IPS-20b (cell line): ENCODE results near the gene FAM111A.

Experiments used
- H3K27ac ChIP-seq: one replicate; pipeline ENCODE4 v1.5.1; 2013; ENCODE audit warnings: low read length
- H3K27me3 ChIP-seq: 2 replicates; pipeline ENCODE4 v1.6.1; 2013; ENCODE audit warnings: mild to moderate bottlenecking, low read length, inconsistent platforms; ENCODE audit not compliant: insufficient read depth
- H3K36me3 ChIP-seq: 2 replicates; pipeline ENCODE4 v1.6.1; 2013; ENCODE audit warnings: low read depth, mild to moderate bottlenecking, inconsistent platforms, low read length, moderate library complexity; ENCODE audit not compliant: insufficient read depth
- H3K4me1 ChIP-seq: 2 replicates; pipeline ENCODE4 v1.6.1; 2013; ENCODE audit warnings: mild to moderate bottlenecking, control low read depth, inconsistent platforms, low read length, moderate library complexity; ENCODE audit not compliant: insufficient read depth
- H3K4me3 ChIP-seq: 2 replicates; pipeline ENCODE4 v1.5.1; 2013; ENCODE audit warnings: mild to moderate bottlenecking, low read length, inconsistent platforms
- H3K9ac ChIP-seq: 2 replicates; pipeline ENCODE4 v1.6.1; 2013; ENCODE audit warnings: low read depth, mild to moderate bottlenecking, inconsistent platforms, low read length, moderate library complexity
- H3K9me3 ChIP-seq: 2 replicates; pipeline ENCODE4 v1.6.1; 2013; ENCODE audit warnings: mild to moderate bottlenecking, low read depth, low read length, inconsistent platforms; ENCODE audit not compliant: insufficient read depth

The FAM111A gene

DNA sequence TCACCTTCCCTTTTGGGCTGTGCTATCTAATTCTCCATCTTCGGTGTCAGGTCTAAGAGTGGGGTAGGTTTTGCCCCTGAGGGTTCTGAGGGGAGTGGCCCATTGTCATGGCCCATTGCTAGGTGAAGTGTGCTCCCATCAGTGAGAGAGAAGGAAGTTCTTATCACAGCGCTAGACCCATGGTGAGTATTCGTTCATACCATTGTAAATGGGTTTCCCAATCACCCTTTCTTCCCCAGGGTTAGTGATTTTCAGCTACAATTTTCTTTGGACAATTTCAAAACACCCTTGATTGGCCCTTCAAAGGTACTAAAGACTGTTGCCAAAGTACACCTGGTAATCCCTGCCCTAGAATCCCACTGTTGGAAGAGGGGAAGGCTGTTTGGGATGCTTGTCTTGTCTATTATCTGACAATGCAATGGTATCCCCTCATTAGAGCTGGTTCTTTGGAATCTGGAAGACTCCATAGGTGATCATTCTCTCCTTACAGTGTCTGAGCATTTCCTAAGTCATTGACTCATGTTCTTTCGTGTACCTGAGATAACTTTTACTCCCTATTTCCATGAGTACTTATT lies 49.9 kb downstream of the FAM111A start:
- peaks cover 100% of the 10 kb centered on the region for H3K36me3 ChIP-seq

DNA sequence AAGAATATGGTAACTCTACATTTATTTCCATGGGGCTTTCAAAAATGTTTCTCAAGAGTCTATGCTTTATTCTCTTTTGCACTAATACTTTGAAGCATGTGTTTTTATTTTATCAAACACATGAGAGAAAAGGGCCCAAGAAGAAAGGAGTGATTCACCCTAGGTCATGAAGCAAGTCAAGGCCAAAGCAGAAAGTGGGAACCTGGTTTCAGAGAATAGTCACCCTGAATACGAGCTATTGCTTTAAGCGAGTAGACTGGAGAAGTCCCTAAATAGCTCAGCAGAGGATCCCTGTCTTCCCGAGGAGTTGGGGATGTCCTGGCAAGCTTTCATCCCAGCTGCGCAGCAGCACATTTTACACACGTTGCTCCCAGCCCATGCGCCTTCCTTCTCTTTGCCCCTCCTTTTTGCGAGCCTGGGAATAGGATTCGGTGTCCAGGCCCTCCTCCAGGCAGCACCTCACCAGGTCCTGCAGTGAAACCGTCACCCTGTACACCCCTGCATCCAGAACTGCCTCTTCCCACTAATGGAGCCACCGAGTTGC lies 51.0 kb downstream of the FAM111A start:
- Histone ChIP-seq H3K4me3 (no peak overlapping the region), H3K27ac (no peak overlapping the region), H3K4me1 (no peaks in the 10 kb centered on the region), H3K27me3 (no peaks in the 10 kb centered on the region), H3K9ac (no peak overlapping the region), H3K9me3 (peaks cover 9% of the 10 kb centered on the region; the same call in 1 of the 2 replicates), H3K36me3 (peaks cover 99% of the 10 kb centered on the region)

More for the DNA sequence above, 49.9 kb downstream of the FAM111A start:
- Histone ChIP-seq H3K27me3 (no peaks in the 10 kb centered on the region), H3K9ac (no peak overlapping the region), H3K4me1 (no peaks in the 10 kb centered on the region), H3K27ac (no peak overlapping the region), H3K9me3 (peaks cover 9% of the 10 kb centered on the region; the same call in 1 of the 2 replicates), H3K4me3 (no peak overlapping the region)

DNA sequence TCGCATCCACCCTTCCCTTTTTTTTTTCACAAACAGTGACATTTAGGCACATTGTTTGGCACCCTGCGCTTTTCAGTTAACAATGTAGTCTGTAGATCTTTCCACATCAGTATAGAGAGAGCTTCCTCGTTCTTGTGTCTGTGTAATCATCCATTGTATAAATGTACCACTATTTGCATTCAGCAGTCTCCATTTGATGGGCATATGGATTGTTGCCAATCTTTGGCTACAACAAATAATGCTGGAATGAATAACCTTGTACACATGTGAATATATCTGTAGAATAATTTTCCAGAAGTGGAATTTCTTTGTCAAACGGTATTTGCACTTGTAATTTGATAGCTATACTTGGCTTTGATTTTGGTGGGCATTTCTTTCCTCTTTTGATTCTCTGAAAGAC lies 52.9 kb downstream of the FAM111A start:
- Histone ChIP-seq H3K4me3 (no peak overlapping the region), H3K9ac (no peak overlapping the region), H3K27ac (no peak overlapping the region), H3K36me3 (peaks cover 98% of the 10 kb centered on the region), H3K9me3 (peaks cover 9% of the 10 kb centered on the region; the same call in 1 of the 2 replicates), H3K27me3 (no peaks in the 10 kb centered on the region), H3K4me1 (no peaks in the 10 kb centered on the region)

DNA sequence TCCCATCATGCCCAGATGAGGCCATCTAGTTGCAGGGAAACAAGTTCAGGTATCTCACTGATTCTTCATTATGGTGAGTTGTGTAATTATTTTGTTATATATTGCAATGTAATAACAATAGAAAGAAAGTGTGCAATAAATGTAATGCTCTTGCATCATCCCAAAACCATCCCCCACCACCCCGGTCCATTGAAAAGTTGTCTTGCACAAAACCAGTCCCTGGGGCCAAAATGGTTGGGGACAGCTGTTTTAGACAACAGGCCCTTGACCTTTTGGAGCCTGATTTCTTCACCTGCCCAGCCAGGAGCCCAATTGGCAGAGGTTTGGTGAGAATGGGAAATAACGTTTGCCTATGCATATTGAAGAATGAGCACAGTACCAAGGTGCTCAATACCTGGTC lies 54.1 kb downstream of the FAM111A start:
- Histone ChIP-seq H3K9ac (no peak overlapping the region), H3K9me3 (peaks cover 9% of the 10 kb centered on the region; the same call in 1 of the 2 replicates), H3K27me3 (no peaks in the 10 kb centered on the region), H3K4me1 (no peaks in the 10 kb centered on the region), H3K36me3 (peaks cover 97% of the 10 kb centered on the region), H3K27ac (no peak overlapping the region), H3K4me3 (no peak overlapping the region)

DNA sequence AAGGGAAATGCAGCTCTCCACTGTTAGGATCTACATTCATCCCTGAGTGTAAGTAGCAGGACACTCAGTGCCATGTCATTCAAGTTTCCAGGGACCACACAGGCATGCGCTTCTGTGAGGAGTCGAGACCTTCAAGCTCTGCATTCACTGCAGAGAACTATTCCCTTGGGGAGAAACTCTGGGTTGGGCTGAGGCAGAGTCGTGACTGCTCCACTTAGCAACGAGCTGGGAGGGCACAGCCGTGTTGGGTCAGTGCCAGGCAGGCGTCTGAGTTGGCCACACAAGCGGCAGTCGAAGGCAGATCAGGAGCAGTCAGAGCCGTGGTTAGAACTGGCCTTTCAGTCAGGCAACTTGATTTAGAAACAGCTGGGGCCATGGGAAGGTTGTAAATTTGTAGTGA lies 55.3 kb downstream of the FAM111A start:
- H3K4me3 ChIP-seq = no peak overlapping the region
- H3K27me3 ChIP-seq = no peaks in the 10 kb centered on the region

DNA sequence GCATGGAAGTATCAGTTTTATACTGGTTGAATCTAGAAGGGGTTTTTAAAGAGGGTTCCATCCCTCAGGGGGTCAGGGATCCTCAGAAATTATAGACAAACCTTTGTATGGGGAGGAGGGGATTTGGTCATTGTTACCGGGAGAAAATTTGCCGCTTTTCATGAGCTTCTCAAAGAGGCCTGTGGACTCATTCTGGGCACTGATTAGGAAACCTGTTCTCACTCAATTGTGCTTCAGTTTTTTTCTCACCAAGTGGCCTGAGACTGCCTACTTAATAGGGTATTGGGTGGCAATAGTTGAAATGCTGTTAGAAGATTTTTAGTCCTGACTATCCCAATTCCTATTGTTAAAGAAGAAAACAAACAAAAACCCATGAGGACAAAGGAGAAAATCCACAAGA lies 56.1 kb downstream of the FAM111A start:
- no peaks in the 10 kb centered on the region for H3K27me3 ChIP-seq
- H3K9ac ChIP-seq = no peak overlapping the region
- H3K4me1 ChIP-seq = no peaks in the 10 kb centered on the region
- H3K27ac ChIP-seq = no peak overlapping the region
- peaks cover 9% of the 10 kb centered on the region; the same call in 1 of the 2 replicates for H3K9me3 ChIP-seq
- no peak overlapping the region for H3K4me3 ChIP-seq
- peaks cover 93% of the 10 kb centered on the region for H3K36me3 ChIP-seq

More for the DNA sequence above, 55.3 kb downstream of the FAM111A start:
- Histone ChIP-seq H3K4me1 (no peaks in the 10 kb centered on the region), H3K9ac (no peak overlapping the region), H3K9me3 (peaks cover 9% of the 10 kb centered on the region; the same call in 1 of the 2 replicates), H3K36me3 (peaks cover 96% of the 10 kb centered on the region), H3K27ac (no peak overlapping the region)

DNA sequence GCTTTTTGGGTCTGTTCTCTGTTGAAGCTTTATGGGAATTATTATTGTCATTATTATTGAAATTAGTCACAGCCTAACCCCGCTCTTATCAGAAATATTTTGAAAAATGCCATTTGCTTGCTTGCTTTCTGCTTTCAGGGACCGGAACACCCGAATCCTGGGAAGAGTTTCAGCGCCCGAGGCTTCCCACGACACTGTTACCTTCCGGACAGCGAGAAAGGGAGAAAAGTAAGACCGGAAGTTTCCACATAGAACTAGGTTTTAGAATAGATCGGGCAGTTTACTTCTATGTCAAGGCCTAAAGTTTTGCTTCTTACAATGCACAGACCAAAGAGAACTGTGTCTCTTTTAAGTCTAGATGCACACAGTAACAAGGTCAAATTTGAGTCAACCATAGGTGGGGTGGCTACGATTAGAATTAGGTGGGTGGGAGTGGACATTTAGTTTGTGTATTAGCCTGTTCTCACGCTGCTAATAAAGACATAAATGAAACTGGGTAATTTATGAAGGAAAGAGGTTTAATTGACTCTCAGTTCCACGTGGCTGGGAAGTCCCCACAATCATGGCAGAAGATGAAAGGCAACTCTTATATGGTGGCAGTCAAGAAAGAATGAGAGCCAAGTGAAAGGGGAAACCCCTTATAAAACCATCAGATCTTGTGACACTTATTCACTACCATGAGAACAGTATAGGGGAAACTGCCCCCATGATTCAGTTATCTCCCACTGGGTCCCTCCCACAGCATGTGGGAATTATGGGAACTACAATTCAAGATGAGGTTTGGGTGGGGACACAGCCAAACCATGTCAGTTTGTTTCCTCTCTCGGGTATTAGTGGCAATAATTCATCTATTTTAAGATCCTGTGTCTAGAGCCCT lies 57.1 kb downstream of the FAM111A start:
- Histone ChIP-seq H3K36me3 (peaks cover 93% of the 10 kb centered on the region), H3K4me1 (no peaks in the 10 kb centered on the region)

DNA sequence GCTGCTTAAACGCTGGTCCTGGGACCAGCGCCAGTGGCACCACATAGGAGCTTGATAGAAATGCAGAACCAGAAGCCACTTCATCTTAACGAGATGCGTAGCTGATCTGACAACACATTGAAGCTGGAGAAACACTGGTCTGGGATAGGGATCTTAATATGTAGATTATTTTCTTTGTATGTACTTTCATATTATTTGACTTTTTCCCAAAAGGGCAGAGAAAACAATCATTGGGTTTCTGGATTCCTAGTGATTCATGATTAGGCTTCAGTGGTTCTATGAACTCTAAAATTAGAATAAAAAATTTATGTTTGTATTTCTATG lies 57.7 kb downstream of the FAM111A start:
- Histone ChIP-seq H3K36me3 (peaks cover 93% of the 10 kb centered on the region), H3K27me3 (no peaks in the 10 kb centered on the region), H3K27ac (no peak overlapping the region), H3K4me3 (no peak overlapping the region), H3K9ac (no peak overlapping the region), H3K9me3 (peaks cover 9% of the 10 kb centered on the region; the same call in 1 of the 2 replicates), H3K4me1 (no peaks in the 10 kb centered on the region)

More for the DNA sequence above, 57.1 kb downstream of the FAM111A start:
- H3K27me3 ChIP-seq = no peaks in the 10 kb centered on the region
- H3K9me3 ChIP-seq = peaks cover 9% of the 10 kb centered on the region; the same call in 1 of the 2 replicates
- H3K9ac ChIP-seq = no peak overlapping the region
- no peak overlapping the region for H3K4me3 ChIP-seq
- no peak overlapping the region for H3K27ac ChIP-seq

DNA sequence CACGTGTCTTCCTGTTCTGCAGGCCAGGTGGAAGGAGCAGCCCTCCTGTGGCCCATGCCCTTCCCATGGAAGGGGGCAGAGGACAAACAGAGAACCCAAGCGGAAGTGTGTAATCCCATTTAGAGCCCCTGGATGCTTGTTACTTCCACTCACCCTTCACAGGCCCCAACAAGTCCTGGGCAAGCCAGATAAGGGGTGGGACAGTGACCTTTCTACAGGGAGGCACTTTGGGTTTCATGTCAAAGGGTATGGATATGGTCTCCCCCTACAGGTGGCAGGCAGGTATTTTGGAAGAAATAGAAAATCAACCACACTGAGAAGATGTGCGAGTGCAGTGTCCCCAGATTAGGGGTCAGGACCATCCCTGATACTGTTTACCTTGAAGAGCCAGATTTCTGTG lies 58.7 kb downstream of the FAM111A start:
- no peak overlapping the region for H3K4me3 ChIP-seq
- H3K9me3 ChIP-seq = peaks cover 3% of the 10 kb centered on the region; the same call in 1 of the 2 replicates
- peaks cover 91% of the 10 kb centered on the region for H3K36me3 ChIP-seq
- no peaks in the 10 kb centered on the region for H3K27me3 ChIP-seq
- H3K4me1 ChIP-seq = no peaks in the 10 kb centered on the region
- H3K27ac ChIP-seq = no peak overlapping the region
- no peak overlapping the region for H3K9ac ChIP-seq
